CD4-positive, alpha-beta T cell treated with Interleukin-10 for 1 hour (primary cell): ENCODE data around the gene LILRB5.
"Not testable (repeated sequence)": the region's sequence is repeated elsewhere in the genome, so short reads cannot be mapped to it uniquely, and the experiment has no call there.

Experiments
- DNase-seq: peaks from one replicate; pipeline ENCODE4 v3.0.0-alpha.2; 2020

The LILRB5 gene

DNA sequence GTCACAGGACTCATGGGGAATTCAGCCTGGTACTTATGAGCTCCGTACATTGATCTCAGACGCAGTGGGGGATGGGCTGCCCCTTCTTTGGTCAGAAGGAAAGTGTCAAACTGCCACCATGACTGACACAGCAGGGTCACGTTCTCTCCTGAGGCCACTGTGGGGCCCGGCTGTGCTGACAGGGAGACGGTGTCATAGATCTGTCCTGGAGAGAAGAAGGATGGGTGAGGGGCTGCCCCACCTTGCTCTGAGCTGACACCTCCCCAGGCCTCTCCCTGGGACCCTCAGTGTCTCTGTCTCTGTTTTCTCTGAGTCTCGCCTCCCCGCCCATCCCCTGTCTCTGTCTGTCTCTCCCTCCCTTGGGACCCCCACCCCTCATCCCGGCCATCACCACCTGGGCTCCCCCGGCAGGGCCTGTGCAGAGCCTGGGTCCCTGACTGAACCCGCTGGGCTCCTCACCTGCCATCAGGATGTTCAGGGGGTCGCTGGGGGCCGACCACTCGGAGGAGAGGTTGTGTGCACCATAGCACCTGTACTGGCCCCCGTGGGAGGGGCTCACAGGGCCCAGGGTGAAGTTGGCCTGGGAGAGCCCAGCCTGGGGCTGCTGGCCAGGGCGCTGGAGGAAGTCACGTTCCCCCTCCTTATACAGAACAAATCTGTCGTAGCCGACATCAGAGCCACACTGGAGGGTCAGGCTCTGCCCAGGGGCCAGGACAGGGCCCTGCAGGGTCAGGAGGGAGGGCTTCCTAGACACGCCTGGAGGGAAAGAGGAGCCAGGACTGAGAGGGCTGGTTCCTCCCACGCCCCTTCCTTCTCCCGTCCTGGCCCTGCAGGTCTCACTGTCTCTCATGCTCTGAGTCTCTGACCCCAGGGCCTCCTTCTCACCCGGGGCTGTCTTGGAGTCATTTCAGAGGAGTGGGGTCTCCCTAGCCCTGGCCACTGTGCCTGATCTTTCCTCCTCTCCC is 16.4 kb downstream of the LILRB5 start:
- not testable (repeated sequence) for DNase-seq

DNA sequence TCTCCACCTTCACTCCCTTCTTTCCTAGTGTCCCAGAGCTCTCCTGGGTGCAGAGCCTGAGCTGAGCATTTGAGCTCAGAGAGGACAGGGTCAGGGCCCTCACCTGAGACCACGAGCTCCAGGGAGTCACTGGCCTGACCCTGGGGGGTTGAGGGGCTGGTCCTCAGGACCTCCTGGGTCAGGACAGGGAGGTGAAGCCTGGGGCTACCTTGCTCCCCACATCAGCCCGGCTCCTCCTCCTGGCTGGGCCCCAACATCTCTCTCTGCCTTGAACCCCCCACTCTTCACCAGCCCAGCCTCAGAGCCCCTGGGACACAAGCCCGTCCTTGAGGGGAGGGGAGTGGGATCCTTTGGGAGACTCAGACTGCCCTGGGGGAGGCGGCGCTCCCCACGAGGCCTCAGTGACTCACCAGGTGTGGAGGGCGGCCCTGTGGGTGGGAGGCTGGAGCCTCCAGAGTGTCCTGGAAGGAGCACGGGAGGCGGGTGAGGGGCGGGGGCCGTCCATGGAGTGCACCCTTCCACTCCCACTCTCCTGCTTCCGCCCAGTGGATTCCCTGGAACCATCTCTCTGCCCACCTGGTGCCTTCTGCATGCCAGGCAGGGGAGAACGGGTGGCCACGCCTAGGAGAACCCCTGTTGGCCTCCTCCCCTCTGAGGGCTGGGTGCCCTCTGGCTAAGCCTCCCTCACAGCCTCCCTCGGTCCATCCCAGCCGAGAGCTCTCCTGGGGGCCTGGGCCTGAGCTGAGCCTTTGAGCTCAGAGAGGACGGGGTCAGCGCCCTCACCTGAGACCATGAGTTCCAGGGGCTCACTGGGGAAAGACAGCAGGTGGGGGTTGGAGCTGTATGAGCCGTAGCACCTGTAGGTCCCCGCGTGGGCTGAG is 17.3 kb downstream of the LILRB5 start:
- not testable (repeated sequence) for DNase-seq

DNA sequence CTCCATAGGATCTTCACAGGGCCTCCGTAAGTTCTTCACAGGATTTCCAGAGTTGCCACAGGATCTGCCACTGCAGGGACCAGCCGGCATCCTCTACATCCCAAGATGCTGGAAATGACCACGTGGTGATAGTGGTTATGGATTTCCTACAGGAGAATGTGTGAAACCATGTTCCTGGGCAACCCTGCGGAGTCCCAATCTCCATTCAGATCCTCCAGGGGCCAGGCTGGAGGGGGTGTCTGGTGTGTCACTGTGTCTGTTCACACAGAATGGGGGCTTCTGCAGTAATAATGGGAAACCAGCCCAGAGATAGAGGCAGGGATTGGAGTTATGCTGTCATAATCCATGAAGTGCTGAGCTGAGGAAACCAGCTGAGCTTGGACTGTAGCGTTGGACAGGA is 23.1 kb downstream of the LILRB5 start:
- DNase-seq = no peak

DNA sequence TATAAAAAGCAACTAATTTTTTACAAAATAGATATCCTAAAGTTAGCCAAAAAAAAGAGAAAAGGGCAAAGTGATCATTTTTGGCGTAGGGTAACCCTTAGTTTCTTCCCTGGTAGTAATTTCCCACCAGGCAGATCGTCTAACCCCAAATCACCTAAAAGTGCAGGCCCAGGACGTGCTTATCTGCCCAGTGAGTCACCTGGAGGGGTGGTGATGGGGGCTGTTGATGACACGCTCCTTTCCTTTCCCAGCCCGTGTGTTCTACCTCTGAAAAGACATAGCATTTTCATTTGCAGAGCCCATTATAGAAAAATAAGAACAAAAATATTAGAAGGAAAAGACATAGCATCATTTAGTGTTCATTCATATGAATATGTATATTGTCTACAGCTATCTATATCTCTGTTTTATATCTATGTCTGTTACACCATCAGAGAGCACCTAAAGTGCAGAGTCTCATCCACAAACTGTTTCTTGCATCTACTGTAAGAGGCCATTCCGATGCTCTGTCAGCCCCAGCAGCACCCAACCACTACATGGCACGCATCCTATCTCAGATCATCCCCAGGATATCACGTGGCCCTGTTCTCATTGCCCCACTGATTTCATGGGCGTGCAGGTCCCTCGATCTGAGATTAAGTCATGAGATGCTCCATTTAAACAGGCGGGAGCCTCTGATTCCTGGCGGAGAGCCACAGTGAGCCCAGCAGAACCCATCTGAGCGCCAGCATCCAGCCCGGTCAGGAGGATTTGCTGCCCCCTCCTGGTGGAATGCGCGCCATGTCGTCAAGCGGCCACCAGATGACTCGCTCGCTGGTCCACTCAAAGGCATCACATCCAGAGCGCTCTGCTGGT is 25.8 kb downstream of the LILRB5 start:
- DNase-seq = peak; percentile 86

DNA sequence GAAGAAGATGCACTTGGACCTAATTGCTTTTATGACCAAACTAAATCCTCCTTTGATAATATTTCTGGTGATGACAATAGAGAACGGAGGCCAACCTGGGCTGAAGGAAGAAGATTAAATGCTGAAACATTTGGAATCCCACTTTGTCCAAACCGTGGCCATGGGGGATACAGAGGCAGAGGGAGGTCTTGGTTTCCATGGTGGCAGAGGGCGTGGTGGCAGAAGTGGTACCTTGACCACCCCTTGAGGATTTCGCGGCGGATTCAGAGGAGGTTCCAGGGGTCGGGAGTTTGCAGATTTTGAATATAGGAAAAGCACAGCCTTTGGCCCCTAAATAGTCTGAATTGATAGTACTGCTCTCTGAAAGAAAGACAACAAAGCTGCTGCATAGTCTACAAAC is 27.0 kb downstream of the LILRB5 start:
- no peak for DNase-seq

DNA sequence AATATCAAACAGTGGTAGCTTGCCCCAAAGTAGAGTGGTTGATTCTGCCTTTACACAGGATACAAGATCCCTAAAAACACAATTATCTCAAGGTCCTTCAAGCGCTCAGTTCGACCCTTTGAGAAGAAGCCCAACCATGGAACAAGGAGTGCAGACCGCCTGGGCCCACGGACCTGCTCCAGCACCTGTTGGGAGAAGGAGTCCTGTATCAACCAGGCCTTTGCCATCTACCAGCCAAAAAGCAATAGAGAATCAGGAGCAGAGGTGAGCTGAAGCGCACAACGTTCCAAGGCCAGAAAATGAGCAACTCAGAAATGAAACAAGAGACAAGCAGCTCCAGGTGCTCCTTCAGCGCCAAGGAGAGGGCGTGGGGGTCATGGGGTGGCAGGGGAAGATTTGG is 27.9 kb downstream of the LILRB5 start:
- no peak for DNase-seq

DNA sequence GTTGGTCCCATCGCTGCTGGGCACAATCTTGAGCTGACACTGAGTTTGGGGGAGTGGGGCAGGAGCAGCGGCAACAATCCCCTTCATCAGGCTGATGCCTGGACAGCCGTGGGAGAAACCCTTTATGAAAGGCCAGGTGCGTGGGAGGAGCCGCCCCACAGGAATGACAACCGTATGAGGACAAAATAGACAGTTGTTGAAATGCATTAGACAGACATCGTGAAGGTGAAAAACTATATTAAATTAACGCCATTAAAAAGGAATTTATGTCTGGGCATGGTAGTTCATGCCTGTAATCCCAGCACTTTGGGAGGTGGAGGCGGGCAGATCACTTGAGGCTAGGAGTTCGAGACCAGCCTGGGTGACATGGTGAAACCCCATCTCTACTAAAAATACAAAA is 32.5 kb downstream of the LILRB5 start:
- DNase-seq = not testable (repeated sequence)

DNA sequence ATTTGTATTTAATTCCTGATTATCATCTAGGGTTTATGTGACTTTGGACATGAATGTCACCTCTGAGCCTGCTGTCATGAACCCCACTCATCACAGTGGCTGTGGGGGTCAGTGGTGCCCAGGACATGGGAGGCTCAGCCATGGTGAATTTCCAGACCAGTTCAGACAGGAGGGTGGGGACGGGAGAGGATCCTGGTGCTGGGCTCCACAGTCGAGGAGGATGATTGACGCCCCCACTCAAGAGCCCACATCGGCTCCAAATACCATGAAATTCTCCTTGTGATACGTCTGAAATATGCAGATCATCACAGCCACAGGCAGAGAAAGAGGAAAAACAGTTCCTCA is 33.2 kb downstream of the LILRB5 start:
- DNase-seq = not testable (repeated sequence)

DNA sequence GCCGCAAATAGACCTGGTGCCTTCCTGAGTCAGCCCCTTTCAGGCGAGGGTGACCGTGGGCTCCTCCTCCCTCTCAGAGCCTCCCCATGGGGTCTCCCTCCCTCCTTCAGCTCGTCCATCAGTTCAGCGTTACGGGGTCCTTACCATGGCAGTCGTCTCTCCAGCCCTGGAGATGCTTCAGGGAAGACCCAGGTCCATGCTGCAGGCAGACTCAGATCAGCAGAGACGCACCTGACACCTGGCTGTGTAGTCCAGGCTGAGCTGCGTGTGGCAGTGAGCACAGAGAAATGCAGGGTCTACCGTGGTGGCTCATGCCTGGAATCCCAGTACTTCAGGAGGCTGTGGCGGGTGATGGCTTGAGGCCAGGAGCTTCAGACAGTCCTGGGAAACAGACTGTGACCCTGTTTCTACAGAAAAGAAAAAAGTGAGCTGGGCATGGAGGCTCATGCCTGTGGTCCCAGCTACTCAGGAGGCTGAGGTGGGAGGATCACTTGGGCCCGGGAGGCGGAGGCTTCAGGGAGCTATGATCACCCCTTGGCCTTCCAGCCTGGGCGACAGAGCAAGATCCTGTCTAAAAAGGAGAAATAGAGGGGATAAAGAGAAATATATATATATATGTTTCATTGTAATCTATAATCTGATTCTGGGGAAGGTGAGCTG is 33.7 kb downstream of the LILRB5 start:
- not testable (repeated sequence) for DNase-seq

DNA sequence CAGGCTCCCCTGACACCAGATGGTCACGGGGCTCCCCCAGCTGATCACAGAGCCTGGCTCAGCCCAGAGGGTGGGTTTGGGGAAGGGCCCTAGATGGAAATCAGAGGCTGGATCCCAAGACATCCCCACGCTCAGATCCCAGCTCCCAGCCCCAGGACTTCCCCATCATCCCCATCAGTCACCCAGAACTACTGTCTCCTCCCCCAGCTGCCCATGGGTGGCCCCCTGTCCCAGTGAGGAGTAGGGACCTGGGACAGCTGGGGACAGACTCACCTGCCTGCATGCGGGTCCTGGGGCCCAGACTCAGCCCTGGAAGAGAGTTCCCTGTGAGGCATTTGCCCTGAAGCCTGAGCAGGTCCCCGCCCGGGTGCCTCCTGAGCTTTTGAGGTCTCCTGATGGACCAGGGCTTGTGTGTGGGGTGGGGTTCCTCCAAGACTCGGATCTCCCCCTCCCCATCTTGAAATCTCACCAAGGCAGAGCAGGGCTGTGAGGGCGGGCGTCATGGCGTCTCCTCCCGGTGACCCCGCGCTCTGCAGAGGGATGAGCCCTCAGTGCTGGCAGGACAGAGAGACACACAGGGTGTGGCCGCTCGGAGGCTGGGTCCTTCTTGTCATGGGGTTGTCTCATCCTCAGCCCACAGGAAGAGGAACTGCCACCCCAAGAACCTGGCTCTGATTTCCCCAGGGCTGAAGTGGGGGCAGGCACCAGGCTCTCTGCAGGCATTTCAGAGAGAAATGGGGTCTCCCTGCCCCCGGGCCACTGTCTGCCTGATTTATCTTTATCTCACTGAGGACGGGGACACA is 34.4 kb downstream of the LILRB5 start, which contains the start of gene LILRB3:
TSS of gene LILRB3 (minus strand) at position 534 of the 803 bp plus-strand sequence. CDS start at position 503, 31 bp downstream.
- DNase-seq = not testable (repeated sequence)

DNA sequence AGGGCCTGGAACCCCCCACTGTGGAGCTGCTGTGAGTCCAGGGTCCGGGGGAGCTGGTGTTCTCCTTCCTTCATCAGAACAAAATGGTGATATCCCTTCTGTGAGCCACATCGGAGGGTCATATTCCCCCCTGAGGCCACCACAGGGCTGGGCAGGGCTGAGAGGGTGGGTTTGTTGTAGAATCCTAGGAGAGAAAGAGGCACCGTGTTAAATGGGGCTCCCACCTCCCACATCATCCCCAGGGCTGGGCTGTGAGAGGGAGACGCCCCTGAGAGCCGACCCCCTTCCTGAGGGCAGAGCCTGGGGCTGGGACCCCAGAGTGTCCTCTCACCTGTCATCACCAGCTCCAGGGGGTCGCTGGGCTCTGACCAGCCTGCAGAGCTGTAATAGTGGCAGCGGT is 35.1 kb downstream of the LILRB5 start:
- DNase-seq = not testable (repeated sequence)

DNA sequence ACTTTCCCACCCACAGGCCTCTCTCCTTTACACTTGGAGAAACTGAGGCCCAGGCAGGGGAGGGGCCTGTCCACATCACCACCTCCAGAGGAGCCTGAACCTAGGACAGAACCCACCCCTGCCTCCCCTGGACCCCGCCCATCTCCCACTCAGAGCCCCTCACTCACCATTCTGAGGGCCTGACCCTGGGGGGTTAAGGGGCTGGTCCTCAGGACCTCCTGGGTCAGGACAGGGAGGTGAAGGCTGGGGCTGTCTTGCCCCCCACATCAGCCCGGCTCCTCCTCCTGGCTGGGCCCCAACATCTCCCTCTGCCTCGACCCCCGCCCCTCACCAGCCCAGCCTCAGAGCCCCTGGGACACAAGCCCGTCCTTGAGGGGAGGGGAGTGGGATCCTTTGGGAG is 37.4 kb downstream of the LILRB5 start:
- not testable (repeated sequence) for DNase-seq

DNA sequence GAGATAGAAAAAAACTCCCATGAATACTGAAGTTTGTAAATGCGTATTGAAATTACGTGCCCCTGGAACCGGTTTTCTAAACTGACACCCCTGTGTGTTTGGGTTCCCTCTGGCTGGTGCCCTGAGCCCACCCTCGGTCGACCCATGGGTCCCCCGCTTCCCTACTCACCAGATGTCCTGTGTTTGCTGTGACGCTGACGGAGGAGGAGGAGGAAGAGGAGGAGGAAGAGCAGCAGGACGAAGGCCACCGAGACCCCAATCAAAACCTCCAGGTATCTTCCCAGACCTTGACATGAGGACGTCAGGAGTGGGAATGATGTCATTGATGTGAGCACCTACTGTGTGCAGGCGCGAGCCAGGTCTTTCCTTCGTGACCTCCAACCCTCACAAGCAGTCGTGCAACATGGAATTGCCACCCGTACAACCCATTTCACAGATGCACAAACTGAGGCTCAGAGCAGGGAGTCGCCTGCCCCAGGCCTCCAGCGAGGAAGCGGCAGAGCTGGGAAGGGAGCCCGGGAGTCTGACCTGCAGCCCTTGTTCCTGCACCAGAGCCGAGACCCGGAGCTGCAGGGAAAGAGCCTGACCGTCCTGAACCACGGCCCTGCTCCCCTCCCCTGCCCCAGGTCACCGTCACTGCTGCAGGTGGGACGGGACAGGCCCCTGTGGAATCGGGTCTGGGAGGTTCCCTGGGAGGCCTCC is 38.0 kb downstream of the LILRB5 start:
- no peak for DNase-seq

DNA sequence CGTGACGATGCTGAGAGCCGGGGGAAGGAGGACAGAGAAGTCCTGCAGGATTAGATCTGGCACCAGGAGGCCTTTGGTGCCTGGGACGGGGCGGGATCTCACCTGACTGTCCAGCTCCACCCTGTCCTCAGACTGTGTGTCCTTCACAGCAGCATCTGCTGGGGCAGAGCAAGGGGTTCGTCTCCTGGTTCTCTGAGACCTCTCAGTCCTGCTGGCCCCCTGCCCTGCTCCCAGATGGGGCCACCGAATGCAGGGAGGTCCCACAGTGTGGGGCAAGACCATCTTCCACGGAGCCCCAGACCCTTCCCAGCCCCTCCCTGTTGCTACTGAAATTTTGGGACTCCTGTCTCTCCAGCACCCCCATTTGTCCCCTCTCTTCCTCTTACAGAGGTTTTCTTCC is 38.8 kb downstream of the LILRB5 start:
- DNase-seq = no peak

DNA sequence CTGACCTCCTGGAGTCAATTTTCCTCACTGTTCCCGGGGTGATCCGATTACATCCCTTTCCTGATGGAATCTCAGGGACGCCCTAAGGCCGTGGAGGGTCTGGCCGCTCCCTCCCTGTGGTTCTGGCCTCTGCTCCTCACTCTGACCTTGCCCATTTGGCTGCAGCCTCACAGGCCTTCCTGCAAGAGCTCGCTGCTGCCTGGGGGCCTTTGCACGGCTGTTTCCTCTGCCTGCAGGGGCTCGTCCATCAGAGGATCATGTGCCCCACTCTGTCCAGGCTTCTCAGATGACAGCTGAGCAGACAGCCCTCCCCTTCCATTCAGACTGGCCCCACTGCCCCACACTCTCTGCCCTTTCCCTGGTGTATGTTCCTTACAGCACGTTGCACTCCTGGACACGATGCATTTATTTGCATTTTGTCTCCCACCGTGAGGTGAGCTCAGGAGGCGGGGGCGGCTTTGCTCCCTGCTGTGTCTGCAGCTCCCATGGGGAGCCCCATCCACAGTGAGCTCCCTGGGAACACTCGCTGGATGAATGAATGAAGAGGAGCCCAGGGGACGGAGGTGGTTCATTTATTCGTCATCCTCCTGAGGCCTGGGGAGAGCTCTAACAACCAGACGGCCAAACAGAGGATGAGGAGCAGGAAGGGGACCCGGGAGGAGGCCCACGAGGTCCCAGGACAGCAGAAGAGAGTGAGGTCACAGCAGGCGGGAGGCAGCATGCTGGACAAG is 39.4 kb downstream of the LILRB5 start:
- not testable (repeated sequence) for DNase-seq

DNA sequence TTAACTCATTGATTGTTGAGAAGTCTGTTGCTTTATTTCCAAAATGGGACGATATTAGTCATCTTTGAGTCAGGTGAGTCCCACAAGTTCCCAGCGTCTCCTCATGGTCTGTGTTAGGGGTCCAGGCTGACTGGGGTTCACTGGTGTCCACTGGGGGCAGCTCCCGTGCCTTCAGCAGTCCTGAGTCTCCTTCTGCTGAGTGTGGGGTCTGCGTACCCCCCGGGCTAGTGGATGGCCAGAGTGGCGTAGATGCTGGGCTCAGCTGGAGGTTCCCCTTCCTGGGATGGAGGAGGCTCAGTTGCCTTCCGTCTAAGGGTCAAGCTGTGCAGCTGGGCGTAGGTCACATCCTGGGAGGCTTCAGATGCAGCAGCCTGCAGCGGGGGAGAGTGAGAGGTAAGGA is 40.2 kb downstream of the LILRB5 start:
- no peak for DNase-seq

DNA sequence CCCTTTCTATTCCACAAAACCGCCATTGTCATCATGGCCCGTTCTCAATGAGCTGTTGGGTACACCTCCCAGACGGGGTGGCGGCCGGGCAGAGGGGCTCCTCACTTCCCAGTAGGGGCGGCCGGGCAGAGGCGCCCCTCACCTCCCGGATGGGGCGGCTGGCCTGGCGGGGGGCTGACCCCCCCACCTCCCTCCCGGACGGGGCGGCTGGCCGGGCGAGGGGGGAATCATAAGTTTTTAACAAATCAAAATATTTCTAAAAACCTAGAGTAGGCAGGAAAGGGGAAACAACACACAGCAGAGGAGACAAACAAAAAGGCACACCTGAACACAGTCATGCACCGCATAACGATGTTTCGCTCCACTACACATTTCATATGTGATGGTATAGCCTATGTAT is 42.3 kb downstream of the LILRB5 start:
- DNase-seq = not testable (repeated sequence)

DNA sequence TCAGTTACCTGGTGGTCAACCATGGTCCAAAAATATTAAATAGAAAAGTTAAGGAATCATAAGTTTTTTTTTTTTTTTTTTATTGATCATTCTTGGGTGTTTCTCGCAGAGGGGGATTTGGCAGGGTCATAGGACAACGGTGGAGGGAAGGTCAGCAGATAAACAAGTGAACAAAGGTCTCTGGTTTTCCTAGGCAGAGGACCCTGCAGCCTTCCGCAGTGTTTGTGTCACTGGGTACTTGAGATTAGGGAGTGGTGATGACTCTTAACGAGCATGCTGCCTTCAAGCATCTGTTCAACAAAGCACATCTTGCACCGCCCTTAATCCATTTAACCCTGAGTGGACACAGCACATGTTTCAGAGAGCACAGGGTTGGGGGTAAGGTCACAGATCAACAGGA is 42.9 kb downstream of the LILRB5 start:
- DNase-seq = not testable (repeated sequence)

DNA sequence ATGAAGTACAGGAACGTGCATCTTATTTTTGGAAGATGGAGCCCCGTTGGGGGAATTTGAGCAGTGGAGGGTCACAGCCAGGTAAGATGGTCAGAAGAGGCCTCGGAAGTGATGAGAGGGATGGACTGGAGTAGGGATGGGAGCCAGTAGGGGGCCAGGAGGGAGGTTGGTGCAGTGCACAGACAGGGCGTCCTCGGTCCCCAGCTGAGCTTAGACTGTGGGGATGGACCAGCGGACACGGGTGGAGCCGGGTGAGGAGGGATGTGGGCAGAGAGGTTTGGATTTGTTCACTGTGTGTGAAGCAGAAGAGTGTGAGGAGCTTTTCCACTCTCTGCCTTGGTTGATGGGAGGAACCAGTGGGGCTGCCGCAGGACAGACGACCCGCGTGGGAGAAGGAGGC is 45.8 kb downstream of the LILRB5 start:
- no peak for DNase-seq
